Measurements from ENCODE around the gene LHX1. TPM values are rescaled to one million over a fixed set of nuclear protein-coding genes. Genes with fewer than 3 reads are reported as not detected.

The LHX1 gene
- total RNA-seq, 4 donors from 2014 or later, result not detected

- TF ChIP-seq, protein P1, sequence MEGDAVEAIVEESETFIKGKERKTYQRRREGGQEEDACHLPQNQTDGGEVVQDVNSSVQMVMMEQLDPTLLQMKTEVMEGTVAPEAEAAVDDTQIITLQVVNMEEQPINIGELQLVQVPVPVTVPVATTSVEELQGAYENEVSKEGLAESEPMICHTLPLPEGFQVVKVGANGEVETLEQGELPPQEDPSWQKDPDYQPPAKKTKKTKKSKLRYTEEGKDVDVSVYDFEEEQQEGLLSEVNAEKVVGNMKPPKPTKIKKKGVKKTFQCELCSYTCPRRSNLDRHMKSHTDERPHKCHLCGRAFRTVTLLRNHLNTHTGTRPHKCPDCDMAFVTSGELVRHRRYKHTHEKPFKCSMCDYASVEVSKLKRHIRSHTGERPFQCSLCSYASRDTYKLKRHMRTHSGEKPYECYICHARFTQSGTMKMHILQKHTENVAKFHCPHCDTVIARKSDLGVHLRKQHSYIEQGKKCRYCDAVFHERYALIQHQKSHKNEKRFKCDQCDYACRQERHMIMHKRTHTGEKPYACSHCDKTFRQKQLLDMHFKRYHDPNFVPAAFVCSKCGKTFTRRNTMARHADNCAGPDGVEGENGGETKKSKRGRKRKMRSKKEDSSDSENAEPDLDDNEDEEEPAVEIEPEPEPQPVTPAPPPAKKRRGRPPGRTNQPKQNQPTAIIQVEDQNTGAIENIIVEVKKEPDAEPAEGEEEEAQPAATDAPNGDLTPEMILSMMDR (IDR thresholded peaks at IDR 0.05; ENCODE audit: low read depth), result no peak
Observed at GRCh38 chr17:36940313-36941264, 3.3 kb downstream of the LHX1 start.

DNA sequence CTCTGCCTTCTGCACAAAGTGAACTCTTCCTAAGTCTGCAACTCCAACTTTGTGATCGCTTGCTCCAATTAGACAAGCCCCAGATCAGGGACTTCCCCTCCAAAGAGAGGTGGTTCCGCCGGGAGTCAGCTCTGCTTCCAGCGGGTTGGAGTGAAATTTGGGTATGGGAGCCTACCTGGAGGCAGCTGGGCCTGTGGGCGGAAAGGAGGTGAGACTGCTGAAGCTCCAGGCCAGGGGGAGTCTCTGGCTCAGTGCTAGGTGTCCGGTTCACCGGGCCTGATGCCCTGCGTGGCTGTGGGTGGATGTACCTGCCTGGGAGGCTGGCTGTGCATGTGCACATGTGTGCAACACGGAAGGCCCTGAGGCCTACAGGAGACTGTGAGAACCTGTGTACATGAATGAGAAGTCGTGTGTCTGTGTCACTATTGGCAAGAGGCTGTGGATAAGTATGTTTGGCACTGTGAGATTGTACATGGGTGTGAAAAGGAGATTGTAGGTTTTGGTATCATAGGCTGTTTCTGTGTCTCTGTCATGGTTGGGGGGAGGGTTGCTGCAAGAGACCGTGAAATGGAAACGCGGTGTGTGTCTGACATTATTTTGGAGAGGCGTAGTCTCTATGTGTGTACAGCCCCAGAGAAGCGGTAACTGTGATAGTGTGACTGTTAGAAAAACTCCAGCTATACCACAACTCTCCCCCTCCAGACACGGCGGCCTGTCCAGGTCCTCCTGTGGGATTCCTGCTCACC is 4.2 kb downstream of the LHX1 start:
- TF ChIP-seq, protein P1 (IDR thresholded peaks at IDR 0.05; ENCODE audit: low read depth), result no peak

DNA sequence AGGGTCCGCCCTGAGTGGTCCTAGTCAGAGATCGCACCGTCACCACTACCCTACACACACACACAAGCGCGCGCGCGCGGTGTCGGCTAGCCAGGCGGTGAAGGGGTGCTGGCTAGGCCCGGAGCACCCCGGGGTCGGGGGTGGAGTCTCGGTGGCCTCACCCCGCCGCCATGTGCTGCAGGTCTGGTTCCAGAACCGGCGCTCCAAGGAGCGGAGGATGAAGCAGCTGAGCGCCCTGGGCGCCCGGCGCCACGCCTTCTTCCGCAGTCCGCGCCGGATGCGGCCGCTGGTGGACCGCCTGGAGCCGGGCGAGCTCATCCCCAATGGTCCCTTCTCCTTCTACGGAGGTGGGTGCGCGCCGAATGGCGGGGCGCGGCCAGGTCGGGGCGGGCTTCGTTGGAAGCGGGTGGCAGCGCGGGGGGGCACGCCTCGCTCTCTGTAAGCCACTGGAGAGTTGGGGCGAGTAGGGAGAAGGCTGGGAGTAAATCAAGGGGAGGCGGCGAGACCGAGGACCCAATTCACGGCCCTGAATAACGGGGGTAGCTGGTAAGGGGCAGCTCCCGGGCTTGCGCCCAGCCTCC is 4.8 kb downstream of the LHX1 start:
- TF ChIP-seq, protein P1 (IDR thresholded peaks at IDR 0.05; ENCODE audit: low read depth), result no peak

DNA sequence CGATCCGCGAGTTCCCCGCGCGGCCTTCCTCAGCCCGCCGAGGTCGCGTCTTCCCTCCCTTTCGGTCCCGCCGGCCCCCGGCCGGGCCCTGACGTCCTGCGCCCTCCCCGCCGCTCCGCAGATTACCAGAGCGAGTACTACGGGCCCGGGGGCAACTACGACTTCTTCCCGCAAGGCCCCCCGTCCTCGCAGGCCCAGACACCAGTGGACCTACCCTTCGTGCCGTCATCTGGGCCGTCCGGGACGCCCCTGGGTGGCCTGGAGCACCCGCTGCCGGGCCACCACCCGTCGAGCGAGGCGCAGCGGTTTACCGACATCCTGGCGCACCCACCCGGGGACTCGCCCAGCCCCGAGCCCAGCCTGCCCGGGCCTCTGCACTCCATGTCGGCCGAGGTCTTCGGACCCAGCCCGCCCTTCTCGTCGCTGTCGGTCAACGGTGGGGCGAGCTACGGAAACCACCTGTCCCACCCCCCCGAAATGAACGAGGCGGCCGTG is 5.4 kb downstream of the LHX1 start:
- TF ChIP-seq, protein P1 (IDR thresholded peaks at IDR 0.05; ENCODE audit: low read depth), result no peak

- TF ChIP-seq, protein P1 (IDR thresholded peaks at IDR 0.05; ENCODE audit: low read depth), result no peak
Observed at GRCh38 chr17:36943250-36944191, 6.2 kb downstream of the LHX1 start.

DNA sequence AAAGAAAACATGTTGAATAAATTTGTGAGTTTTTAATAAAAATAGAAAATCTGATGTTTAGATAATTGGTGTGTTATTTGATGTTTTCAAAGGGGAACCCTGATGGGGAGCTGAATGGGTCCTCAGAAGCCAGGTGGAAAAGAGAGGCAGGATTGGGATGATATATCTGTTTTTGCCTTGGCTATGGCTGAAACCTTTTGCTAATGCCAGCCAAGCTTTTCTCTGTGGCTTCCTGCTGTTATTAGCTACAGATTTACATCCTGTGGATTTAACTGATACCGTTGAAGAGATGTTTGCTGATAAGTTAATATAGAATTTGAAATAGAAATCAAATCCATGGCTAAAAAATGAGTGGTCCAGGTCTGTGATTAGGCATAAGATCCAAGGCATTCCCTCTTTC is 7.3 kb downstream of the LHX1 start:
- TF ChIP-seq, protein P1 (IDR thresholded peaks at IDR 0.05; ENCODE audit: low read depth), result no peak

Measured in subcutaneous adipose tissue (tissue), 4 donors.